Endothelial cell of umbilical vein (primary cell): ENCODE data around the gene GOLIM4. TPM values are rescaled to one million over a fixed set of nuclear protein-coding genes. Genes with fewer than 3 reads are reported as not detected.

ENCODE experiments used
- BruUV-seq: library from RNA; stranded (reverse); fragments of 400-500 nt; replicated peaks from 2 replicates; lab custom pipeline; 2021; lab: Mats Ljungman, UMichigan
- CTCF ChIA-PET: fragments of 300-600, 350-600 bp; sonication (Branson Sonifier 250); formaldehyde crosslinking; loops from one replicate; lab custom pipeline; 2021; ENCODE audit warnings: antibody characterized with exemption, inconsistent platforms; lab: Charles Lee
- POLR2A ChIA-PET: fragments of 300-600, 350-600 bp; sonication (Branson Sonifier 250); formaldehyde crosslinking; loops from one replicate; lab custom pipeline; 2021; ENCODE audit warnings: antibody characterized with exemption, inconsistent platforms; lab: Charles Lee
- DNase-seq: peaks from one replicate; pipeline ENCODE4 v3.0.0-alpha.2; 2011; ENCODE audit warnings: low read depth, low spot score
- FAIRE-seq: peaks from 2 replicates; lab custom pipeline; 2011; peaks lifted over from hg19 to GRCh38; lab: Jason Lieb, UNC
- H2AFZ ChIP-seq: 2 replicates; pipeline ENCODE4 v1.6.0; 2012; ENCODE audit warnings: low read depth, low read length, control low read depth, inconsistent platforms
- H3K27ac ChIP-seq: 2 replicates; pipeline ENCODE4 v1.5.1; 2011; ENCODE audit warnings: low read depth, mild to moderate bottlenecking, control low read depth, low read length, moderate library complexity; ENCODE audit not compliant: insufficient read depth
- H3K27me3 ChIP-seq, 2 experiments: 2 replicates each; pipeline versions ENCODE4 v1.6.0 to v1.6.1; 2011; ENCODE audit warnings: low read length in 2 of 2, mixed read lengths in 1 of 2; ENCODE audit not compliant: control insufficient read depth in 2 of 2, insufficient read depth in 2 of 2
- H3K36me3 ChIP-seq, 2 experiments: 2 replicates in 1 of 2; 3 replicates in 1 of 2; pipeline ENCODE4 v1.5.1; 2011; ENCODE audit warnings: low read length in 2 of 2, mild to moderate bottlenecking in 1 of 2, moderate library complexity in 1 of 2; ENCODE audit not compliant: control insufficient read depth in 2 of 2, insufficient read depth in 2 of 2; ENCODE audit errors: extremely low read depth in 1 of 2
- H3K4me1 ChIP-seq: 3 replicates; pipeline ENCODE4 v1.5.1; 2011; ENCODE audit warnings: mild to moderate bottlenecking, low read length; ENCODE audit not compliant: control insufficient read depth, insufficient read depth; ENCODE audit errors: extremely low read depth
- H3K4me2 ChIP-seq: 2 replicates; pipeline ENCODE4 v1.6.1; 2011; ENCODE audit warnings: low read length, control low read depth, mixed read lengths; ENCODE audit not compliant: insufficient read depth
- H3K4me3 ChIP-seq, 3 experiments: fragments of 200-600 bp in 1 of 3; sonication (generic), shearing (Covaris generic) in 1 of 3; replicated peaks in 1 of 3; 2 replicates each; pipeline ENCODE4 v1.5.1; 2011 to 2016; ENCODE audit warnings: control low read depth in 3 of 3, low read length in 3 of 3, mild to moderate bottlenecking in 2 of 3, inconsistent platforms in 1 of 3, low read depth in 1 of 3, moderate library complexity in 1 of 3; ENCODE audit not compliant: insufficient read depth in 1 of 3
- H3K79me2 ChIP-seq: 2 replicates; pipeline ENCODE4 v1.6.0; 2012; ENCODE audit warnings: low read length, inconsistent platforms; ENCODE audit not compliant: control insufficient read depth, insufficient read depth
- H3K9ac ChIP-seq: replicated peaks from 2 replicates; pipeline ENCODE3; 2011; ENCODE audit warnings: low read length, control low read depth; ENCODE audit not compliant: insufficient read depth; ENCODE audit errors: extremely low read depth
- H3K9me1 ChIP-seq: replicated peaks from 3 replicates; pipeline ENCODE4 v1.6.0; 2011; ENCODE audit warnings: mild to moderate bottlenecking, low read length; ENCODE audit not compliant: control insufficient read depth, insufficient read depth; ENCODE audit errors: extremely low read depth
- H3K9me3 ChIP-seq: replicated peaks from 2 replicates; pipeline ENCODE4 v1.5.1; 2012; ENCODE audit warnings: low read length, inconsistent platforms; ENCODE audit not compliant: control insufficient read depth, insufficient read depth
- H4K20me1 ChIP-seq: replicated peaks from 2 replicates; pipeline ENCODE3; 2011; ENCODE audit warnings: mild to moderate bottlenecking, low read length; ENCODE audit not compliant: control insufficient read depth, insufficient read depth; ENCODE audit errors: extremely low read depth
- CTCF ChIP-seq, 2 donors: IDR thresholded peaks; 1 replicate in 1 of 2; 2 replicates in 1 of 2; pipeline ENCODE4 v1.5.1; 2011; ENCODE audit warnings: low read length in 2 of 2, mild to moderate bottlenecking in 2 of 2, moderate library complexity in 2 of 2, control low read depth in 1 of 2, inconsistent platforms in 1 of 2, low read depth in 1 of 2; ENCODE audit not compliant: insufficient read depth in 1 of 2; ENCODE audit errors: extremely low read depth in 1 of 2
- EZH2 ChIP-seq: IDR thresholded peaks from 2 replicates; pipeline ENCODE4 v1.6.1; 2012; ENCODE audit warnings: borderline replicate concordance, low read depth, mild to moderate bottlenecking, moderate library complexity, low read length, inconsistent platforms; ENCODE audit not compliant: severe bottlenecking
- GATA2 ChIP-seq: IDR thresholded peaks from 2 replicates; pipeline ENCODE4 v1.7.0; 2011; ENCODE audit warnings: low read depth, mild to moderate bottlenecking, moderate library complexity, mixed read lengths, low read length; ENCODE audit not compliant: insufficient read length, insufficient read depth
- MAX ChIP-seq: IDR thresholded peaks from 2 replicates; pipeline ENCODE4 v1.6.1; 2011; ENCODE audit not compliant: insufficient read depth, insufficient read length
- POLR2A ChIP-seq: IDR thresholded peaks from 2 replicates; pipeline ENCODE4 v1.6.1; 2012; ENCODE audit warnings: low read depth, mild to moderate bottlenecking, control low read depth, low read length
- POLR2AphosphoS5 ChIP-seq: IDR thresholded peaks from 2 replicates; pipeline ENCODE4 v1.6.1; 2012; ENCODE audit warnings: low read depth, mild to moderate bottlenecking, control low read depth, low read length, moderate library complexity; ENCODE audit not compliant: insufficient read depth
- dilution Hi-C: fragments of 300-500 bp; cut with MboI; formaldehyde crosslinking; loops from one replicate; pipeline ENCODE4 v1.15.0; 2019; ENCODE audit warnings: low sequenced_read_pairs; ENCODE audit not compliant: extremely low pct_ligation_motif_present
- intact Hi-C: fragments of 100-400 bp; cut with micrococcal nuclease; formaldehyde crosslinking; loops from one replicate; pipeline ENCODE4 v1.10.0; 2022
- polyA plus RNA-seq, 4 experiments: library from polyadenylated mRNA; depleted of rRNA in 3 of 4; stranded (reverse) in 3 of 4; unstranded in 1 of 4; fragments of >200 nt; gene quantifications; 2 replicates each; pipeline versions ENCODE4 v1.2.1 to v1.2.3, GENCODE V29; 2011 to 2012; ENCODE audit warnings: missing spikeins in 1 of 4
- total RNA-seq: library from RNA; stranded (reverse); gene quantifications from 2 replicates; pipeline ENCODE4 v1.2.3, GENCODE V29; 2021

The GOLIM4 gene
- total and polyA plus RNA-seq, 2 donors (not counting 3 experiments of a cell fraction or from before 2014, with no cell fraction given), result 11.7 to 40.8 TPM

- H3K36me3 ChIP-seq, result peaks cover 3 to 6% of the 10 kb centered on the region in 2 experiments
- no peak overlapping the region for H3K4me2 ChIP-seq
- H3K9ac ChIP-seq, result no peak overlapping the region
- no peak overlapping the region for H3K4me3 ChIP-seq
- TF ChIP-seq POLR2AphosphoS5 (no peak), POLR2A (no peak), CTCF (IDR thresholded peaks at IDR 0.05; ENCODE audit: extremely low read depth in 1 of 2, insufficient read depth in 1 of 2, low read depth in 1 of 2, low read length in 2 of 2) (no peak), GATA2 (no peak), EZH2 (no peak), MAX (no peak)
- no peaks in the 10 kb centered on the region for H4K20me1 ChIP-seq
- dilution Hi-C loops (no loop called here), intact Hi-C loops (no loop called here)
- FAIRE-seq (no peak), DNase-seq (no peak)
- H3K27ac ChIP-seq, result no peak overlapping the region
- no peaks in the 10 kb centered on the region for H3K79me2 ChIP-seq
- CTCF ChIA-PET, result interaction anchor here (0.7 to 1.6 kb wide), 4 partner anchors 9 to 102 kb away, joined by 3 to 4 read pairs (median 3); no protein-coding TSS in a partner anchor
- no TSS peak for BruUV-seq
- no peaks in the 10 kb centered on the region for H3K9me1 ChIP-seq
- no peaks in the 10 kb centered on the region for H3K27me3 ChIP-seq
- H2AFZ ChIP-seq, result no peak overlapping the region
- POLR2A ChIA-PET, result no interaction called here
- no peaks in the 10 kb centered on the region for H3K9me3 ChIP-seq
- peaks cover 2% of the 10 kb centered on the region for H3K4me1 ChIP-seq
These were observed 65.1 kb downstream of the GOLIM4 start for GRCh38 chr3:168030577-168030976.
